ENCODE measurements around the gene GNAQ.

- TF ChIP-seq, protein P1, sequence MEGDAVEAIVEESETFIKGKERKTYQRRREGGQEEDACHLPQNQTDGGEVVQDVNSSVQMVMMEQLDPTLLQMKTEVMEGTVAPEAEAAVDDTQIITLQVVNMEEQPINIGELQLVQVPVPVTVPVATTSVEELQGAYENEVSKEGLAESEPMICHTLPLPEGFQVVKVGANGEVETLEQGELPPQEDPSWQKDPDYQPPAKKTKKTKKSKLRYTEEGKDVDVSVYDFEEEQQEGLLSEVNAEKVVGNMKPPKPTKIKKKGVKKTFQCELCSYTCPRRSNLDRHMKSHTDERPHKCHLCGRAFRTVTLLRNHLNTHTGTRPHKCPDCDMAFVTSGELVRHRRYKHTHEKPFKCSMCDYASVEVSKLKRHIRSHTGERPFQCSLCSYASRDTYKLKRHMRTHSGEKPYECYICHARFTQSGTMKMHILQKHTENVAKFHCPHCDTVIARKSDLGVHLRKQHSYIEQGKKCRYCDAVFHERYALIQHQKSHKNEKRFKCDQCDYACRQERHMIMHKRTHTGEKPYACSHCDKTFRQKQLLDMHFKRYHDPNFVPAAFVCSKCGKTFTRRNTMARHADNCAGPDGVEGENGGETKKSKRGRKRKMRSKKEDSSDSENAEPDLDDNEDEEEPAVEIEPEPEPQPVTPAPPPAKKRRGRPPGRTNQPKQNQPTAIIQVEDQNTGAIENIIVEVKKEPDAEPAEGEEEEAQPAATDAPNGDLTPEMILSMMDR (IDR thresholded peaks at IDR 0.05) = no peak
- TF ChIP-seq POLR2A (IDR thresholded peaks at IDR 0.05) = no peak
These were observed 155.0 kb downstream of the GNAQ start for GRCh38 chr9:77876590-77876989.
